ENCODE results near the gene NGLY1. TPM values are rescaled to one million over a fixed set of nuclear protein-coding genes. Genes with fewer than 3 reads are reported as not detected.

Gene NGLY1
- total RNA-seq, 3 donors from 2014 or later, result 29.8 to 53.3 (median 41.0) TPM

DNA sequence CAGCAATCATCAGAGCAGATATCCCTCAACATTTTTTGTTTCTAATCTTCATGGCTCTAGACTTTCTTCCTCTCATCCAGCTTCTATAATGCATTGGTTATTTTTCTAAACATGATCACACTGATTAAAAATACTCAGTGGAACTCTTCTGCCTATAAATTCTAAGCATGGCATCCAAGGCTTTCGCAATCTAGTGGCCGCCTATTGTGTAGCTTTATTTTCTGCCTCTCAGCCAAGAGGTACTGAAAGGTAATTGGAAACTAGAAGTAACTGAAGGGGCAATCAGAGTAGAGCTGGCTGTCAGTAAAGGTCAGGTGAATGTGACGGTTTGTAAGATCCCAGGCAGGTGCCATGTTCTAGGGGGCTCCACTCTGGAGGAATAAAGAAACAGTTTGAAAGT, 40.1 kb upstream of the NGLY1 start:
- Histone ChIP-seq H3K9me3 (no peaks in the 10 kb centered on the region), H3K4me3 (no peak overlapping the region), H3K36me3 (no peaks in the 10 kb centered on the region), H3K27ac (no peak overlapping the region), H3K27me3 (no peaks in the 10 kb centered on the region), H3K4me1 (no peaks in the 10 kb centered on the region)
- no peak for TF ChIP-seq CTCF (IDR thresholded peaks at IDR 0.05)
- TF ChIP-seq POLR2AphosphoS5 (IDR thresholded peaks at IDR 0.05), result no peak
- no peak for TF ChIP-seq POLR2A (IDR thresholded peaks at IDR 0.05)
- intact Hi-C loops (cut with DNase I; ENCODE audit: low total_unique reads), result no loop called here
- no peak for DNase-seq (ENCODE audit: low spot score in 2 of 2)

- no peak for DNase-seq (ENCODE audit: low spot score in 2 of 2)
- no peaks in the 10 kb centered on the region for H3K4me1 ChIP-seq
- H3K27me3 ChIP-seq, result no peaks in the 10 kb centered on the region
- H3K27ac ChIP-seq, result no peak overlapping the region
- intact Hi-C loops (cut with DNase I; ENCODE audit: low total_unique reads), result no loop called here
- no peak overlapping the region for H3K4me3 ChIP-seq
- H3K9me3 ChIP-seq, result no peaks in the 10 kb centered on the region
- TF ChIP-seq CTCF (IDR thresholded peaks at IDR 0.05) (no peak), POLR2A (IDR thresholded peaks at IDR 0.05) (no peak), POLR2AphosphoS5 (IDR thresholded peaks at IDR 0.05) (no peak)
- no peaks in the 10 kb centered on the region for H3K36me3 ChIP-seq
Observed at GRCh38 chr3:25821746-25822573, 38.7 kb upstream of the NGLY1 start.

- no peak overlapping the region for H3K27ac ChIP-seq
- intact Hi-C loops (cut with DNase I; ENCODE audit: low total_unique reads), result no loop called here
- no peak for DNase-seq (ENCODE audit: low spot score in 2 of 2)
- H3K27me3 ChIP-seq, result no peaks in the 10 kb centered on the region
- H3K9me3 ChIP-seq, result peaks cover 0 to 4% of the 10 kb centered on the region in 2 donors
- no peaks in the 10 kb centered on the region for H3K4me1 ChIP-seq
- TF ChIP-seq POLR2AphosphoS5 (IDR thresholded peaks at IDR 0.05) (no peak), CTCF (IDR thresholded peaks at IDR 0.05) (no peak), POLR2A (IDR thresholded peaks at IDR 0.05) (no peak)
- no peak overlapping the region for H3K4me3 ChIP-seq
- H3K36me3 ChIP-seq, result no peaks in the 10 kb centered on the region
Observed at GRCh38 chr3:25820816-25821486, 37.7 kb upstream of the NGLY1 start.

- TF ChIP-seq CTCF (IDR thresholded peaks at IDR 0.05), result no peak
- TF ChIP-seq POLR2AphosphoS5 (IDR thresholded peaks at IDR 0.05), result no peak
- TF ChIP-seq POLR2A (IDR thresholded peaks at IDR 0.05), result no peak
- Histone ChIP-seq H3K9me3 (peaks cover 0 to 10% of the 10 kb centered on the region in 2 donors), H3K4me1 (no peaks in the 10 kb centered on the region), H3K27me3 (no peaks in the 10 kb centered on the region), H3K4me3 (no peak overlapping the region), H3K36me3 (no peaks in the 10 kb centered on the region), H3K27ac (no peak overlapping the region)
- DNase-seq (ENCODE audit: low spot score in 2 of 2), result no peak
- intact Hi-C loops (cut with DNase I; ENCODE audit: low total_unique reads), result no loop called here
Observed at GRCh38 chr3:25820366-25820765, 37.1 kb upstream of the NGLY1 start.

DNA sequence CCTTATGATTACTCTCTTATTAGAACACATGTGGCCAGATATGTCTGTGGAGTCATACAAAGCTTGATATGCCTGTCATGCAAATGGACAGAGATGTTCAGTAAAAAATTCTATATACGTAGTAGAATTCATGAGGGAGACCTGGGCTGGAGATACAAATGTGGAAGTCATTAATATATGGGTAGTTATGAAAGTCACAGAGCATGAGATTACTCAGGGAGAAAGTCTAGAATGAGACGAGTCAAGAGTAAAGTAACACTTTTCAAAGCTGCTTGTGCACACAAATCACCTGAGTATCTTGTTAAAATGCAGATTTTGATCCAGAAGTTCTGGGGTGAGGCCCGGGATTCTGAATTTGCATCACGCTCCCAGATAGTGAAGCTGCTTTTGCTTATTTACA, 35.1 kb upstream of the NGLY1 start:
- no peaks in the 10 kb centered on the region for H3K36me3 ChIP-seq
- H3K9me3 ChIP-seq, result peaks cover 0 to 12% of the 10 kb centered on the region in 2 donors
- no peaks in the 10 kb centered on the region for H3K27me3 ChIP-seq
- no peaks in the 10 kb centered on the region for H3K4me1 ChIP-seq
- intact Hi-C loops (cut with DNase I; ENCODE audit: low total_unique reads), result no loop called here
- TF ChIP-seq POLR2A (IDR thresholded peaks at IDR 0.05) (no peak), POLR2AphosphoS5 (IDR thresholded peaks at IDR 0.05) (no peak), CTCF (IDR thresholded peaks at IDR 0.05) (no peak)
- DNase-seq (ENCODE audit: low spot score in 2 of 2), result no peak
- no peak overlapping the region for H3K27ac ChIP-seq
- no peak overlapping the region for H3K4me3 ChIP-seq
